Transverse colon (tissue), 4 donors: Measurements from ENCODE around the gene IRAK4. TPM values are rescaled to one million over a fixed set of nuclear protein-coding genes. Genes with fewer than 3 reads are reported as not detected.

Experiments
- DNase-seq: peaks from one replicate; pipeline ENCODE4 v3.0.0-alpha.2; 2019
- H3K27ac ChIP-seq, 4 donors: fragments of 200-600 bp; sonication (generic); 2 replicates each; pipeline ENCODE4 v1.5.1; 2016 to 2018; ENCODE audit warnings: inconsistent platforms in 4 of 4
- H3K27me3 ChIP-seq: fragments of 200-600 bp; sonication (generic); 2 replicates; pipeline ENCODE4 v1.5.1; 2017; ENCODE audit warnings: inconsistent platforms
- H3K36me3 ChIP-seq, 4 donors: fragments of 200-600 bp; sonication (generic); 2 replicates each; pipeline ENCODE4 v1.5.1; 2017 to 2019; ENCODE audit warnings: inconsistent platforms in 4 of 4
- H3K4me1 ChIP-seq, 4 donors: fragments of 200-600 bp; sonication (generic); 2 replicates each; pipeline ENCODE4 v1.5.1; 2017 to 2020; ENCODE audit warnings: inconsistent platforms in 4 of 4
- H3K4me3 ChIP-seq, 4 donors: fragments of 200-600 bp; sonication (generic); 1 replicate in 1 of 4; 2 replicates in 3 of 4; pipeline versions ENCODE4 v1.5.1 to v1.6.1; 2017 to 2019; ENCODE audit warnings: inconsistent platforms in 4 of 4
- H3K9me3 ChIP-seq, 2 donors: fragments of 200-600 bp; sonication (generic); 2 replicates each; pipeline ENCODE4 v1.5.1; 2017 to 2019; ENCODE audit warnings: inconsistent platforms in 2 of 2
- EP300 ChIP-seq: sonication (generic); formaldehyde crosslinking; IDR thresholded peaks from one replicate; pipeline ENCODE4 v1.6.1; 2017; ENCODE audit warnings: antibody characterized with exemption, low read depth
- POLR2A ChIP-seq: fragments of 450-650 bp; IDR thresholded peaks from one replicate; pipeline ENCODE4 v1.6.1; 2016; ENCODE audit warnings: antibody characterized with exemption, mild to moderate bottlenecking, moderate library complexity
- POLR2AphosphoS5 ChIP-seq, 3 donors: sonication (generic); formaldehyde crosslinking; IDR thresholded peaks; one replicate each; pipeline ENCODE4 v1.6.1; 2016; ENCODE audit warnings: antibody characterized with exemption in 3 of 3
- WGBS, 2 donors: methylation state at CpG; one replicate each; pipeline ENCODE4 v1.1.5; 2018; ENCODE audit warnings: low coverage in 1 of 2; 5-methylcytosine and 5-hydroxymethylcytosine counted together
- in situ Hi-C, 4 donors: fragments of 200-750 bp; cut with MboI; loops; one replicate each; pipeline versions ENCODE4 v1.15.0 to v1.15.1; 2017; ENCODE audit warnings: low sequenced_read_pairs in 3 of 4, low pct_ligation_motif_present in 1 of 4, low pct_unique_long_range_greater_than_20kb in 1 of 4
- intact Hi-C: fragments of 100-400 bp; cut with DNase I; formaldehyde crosslinking; loops from one replicate; pipeline ENCODE4 v1.15.1; 2023; ENCODE audit warnings: low total_unique reads
- total RNA-seq, 4 donors: library from RNA; depleted of rRNA; stranded (reverse); fragments of >200 nt; gene quantifications; one replicate each; pipeline ENCODE4 v1.1.0, GENCODE V29; 2016
- TF ChIP-seq, protein P1 (sequence below), 5 experiments: fragments of 200-600 bp in 3 of 5; fragments of 450-650 bp in 2 of 5; sonication (generic) in 3 of 5; IDR thresholded peaks; 1 replicate in 2 of 5; 2 replicates in 3 of 5; pipeline ENCODE4 v1.5.1; 2016 to 2017; ENCODE audit warnings: antibody characterized with exemption in 5 of 5, inconsistent platforms in 3 of 5, mild to moderate bottlenecking in 2 of 5, moderate library complexity in 1 of 5

The IRAK4 gene
- total RNA-seq, 4 donors from 2014 or later = 6.6 to 39.7 (median 19.0) TPM

DNA sequence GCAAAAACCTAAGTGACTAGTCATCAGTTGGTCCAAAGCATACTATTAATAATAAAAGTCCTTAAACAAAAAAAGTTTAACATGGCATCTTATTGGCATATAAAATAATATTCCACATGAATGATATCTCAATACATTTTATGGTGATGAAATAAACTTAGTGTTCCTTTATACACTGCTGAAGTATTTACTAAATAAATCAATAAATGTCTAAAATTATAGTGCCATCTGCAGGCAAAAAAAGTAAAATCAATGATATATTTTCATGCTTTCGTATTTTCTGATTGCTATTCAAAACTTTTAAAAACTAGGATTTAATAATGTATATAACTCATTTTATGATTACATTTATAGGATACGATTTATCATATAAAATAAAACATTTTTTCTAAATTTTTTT, 30.6 kb upstream of the IRAK4 start:
- in situ Hi-C loops = no loop called here
- WGBS, 2 donors = 52 to 72% methylated on average over 2 of the region's 2 CpGs

DNA sequence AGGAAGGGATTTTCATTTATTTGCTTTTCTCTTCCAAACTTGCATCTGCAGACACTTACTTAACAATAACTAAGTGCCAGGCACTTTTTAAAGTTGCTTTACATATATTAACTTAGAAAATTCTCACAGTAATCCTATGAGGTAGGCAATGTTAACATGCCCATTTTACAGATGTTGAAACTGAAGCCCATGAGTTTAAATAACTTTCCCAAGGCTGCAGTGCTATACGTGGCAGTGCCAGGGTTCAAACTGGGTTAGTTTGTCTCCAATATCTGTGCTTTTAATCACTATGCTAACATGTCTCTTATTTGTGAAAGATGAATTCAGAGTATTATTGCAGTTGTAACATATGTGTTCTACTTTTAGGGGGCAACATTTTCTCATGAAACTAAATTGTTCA, 30.1 kb upstream of the IRAK4 start:
- no peaks in the 10 kb centered on the region for H3K9me3 ChIP-seq
- TF ChIP-seq, protein P1, sequence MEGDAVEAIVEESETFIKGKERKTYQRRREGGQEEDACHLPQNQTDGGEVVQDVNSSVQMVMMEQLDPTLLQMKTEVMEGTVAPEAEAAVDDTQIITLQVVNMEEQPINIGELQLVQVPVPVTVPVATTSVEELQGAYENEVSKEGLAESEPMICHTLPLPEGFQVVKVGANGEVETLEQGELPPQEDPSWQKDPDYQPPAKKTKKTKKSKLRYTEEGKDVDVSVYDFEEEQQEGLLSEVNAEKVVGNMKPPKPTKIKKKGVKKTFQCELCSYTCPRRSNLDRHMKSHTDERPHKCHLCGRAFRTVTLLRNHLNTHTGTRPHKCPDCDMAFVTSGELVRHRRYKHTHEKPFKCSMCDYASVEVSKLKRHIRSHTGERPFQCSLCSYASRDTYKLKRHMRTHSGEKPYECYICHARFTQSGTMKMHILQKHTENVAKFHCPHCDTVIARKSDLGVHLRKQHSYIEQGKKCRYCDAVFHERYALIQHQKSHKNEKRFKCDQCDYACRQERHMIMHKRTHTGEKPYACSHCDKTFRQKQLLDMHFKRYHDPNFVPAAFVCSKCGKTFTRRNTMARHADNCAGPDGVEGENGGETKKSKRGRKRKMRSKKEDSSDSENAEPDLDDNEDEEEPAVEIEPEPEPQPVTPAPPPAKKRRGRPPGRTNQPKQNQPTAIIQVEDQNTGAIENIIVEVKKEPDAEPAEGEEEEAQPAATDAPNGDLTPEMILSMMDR (IDR thresholded peaks at IDR 0.05) = no peak
- TF ChIP-seq POLR2AphosphoS5 (IDR thresholded peaks at IDR 0.05) (no peak), EP300 (no peak), POLR2A (no peak)
- no peaks in the 10 kb centered on the region for H3K4me1 ChIP-seq
- WGBS, 2 donors = 89 to 97% methylated on average over 1 of the region's 1 CpG
- in situ Hi-C loops = no loop called here
- H3K4me3 ChIP-seq = no peak overlapping the region
- intact Hi-C loops = no loop called here
- peaks cover 0 to 7% (median 0%) of the 10 kb centered on the region in 4 donors for H3K36me3 ChIP-seq
- H3K27me3 ChIP-seq = no peaks in the 10 kb centered on the region
- no peak overlapping the region for H3K27ac ChIP-seq
- no peak for DNase-seq

More for the DNA sequence above, 30.6 kb upstream of the IRAK4 start:
- Histone ChIP-seq H3K27ac (no peak overlapping the region), H3K4me1 (no peaks in the 10 kb centered on the region), H3K36me3 (peaks cover 0 to 7% (median 0%) of the 10 kb centered on the region in 4 donors), H3K4me3 (no peak overlapping the region), H3K9me3 (no peaks in the 10 kb centered on the region), H3K27me3 (no peaks in the 10 kb centered on the region)
- intact Hi-C loops = no loop called here
- no peak for DNase-seq
- TF ChIP-seq EP300 (no peak), POLR2A (no peak), POLR2AphosphoS5 (IDR thresholded peaks at IDR 0.05) (no peak)
- TF ChIP-seq, protein P1 (IDR thresholded peaks at IDR 0.05) = peak in 1 of 5 experiments; percentile 7

DNA sequence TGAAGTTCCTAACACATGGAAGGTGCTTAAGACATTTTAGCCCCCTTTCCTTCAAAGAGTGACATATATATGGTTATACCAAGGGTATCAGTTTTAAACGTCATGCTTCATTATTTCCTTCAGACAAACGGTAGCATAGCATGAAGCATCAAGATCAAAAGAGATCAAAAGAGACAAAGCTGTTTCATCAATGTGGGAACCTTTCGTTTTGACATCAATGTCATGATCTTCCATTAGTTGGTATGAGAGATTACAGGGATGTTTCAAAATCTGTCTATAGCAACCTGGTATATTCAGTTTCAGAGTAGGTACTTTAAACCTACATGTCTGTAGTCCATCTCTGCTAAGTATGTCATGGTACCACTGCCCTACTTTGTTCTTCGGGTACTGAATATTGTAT, 28.5 kb upstream of the IRAK4 start:
- TF ChIP-seq POLR2AphosphoS5 (IDR thresholded peaks at IDR 0.05) (no peak), POLR2A (no peak), EP300 (no peak)
- TF ChIP-seq, protein P1 (IDR thresholded peaks at IDR 0.05) = no peak
- peaks cover 0 to 14% (median 0%) of the 10 kb centered on the region in 4 donors for H3K36me3 ChIP-seq
- in situ Hi-C loops (no loop called here), intact Hi-C loops (no loop called here)
- no peak for DNase-seq
- 76 to 80% methylated on average over 4 of the region's 4 CpGs for WGBS, 2 donors
- no peak overlapping the region for H3K27ac ChIP-seq
- H3K27me3 ChIP-seq = no peaks in the 10 kb centered on the region
- no peak overlapping the region for H3K4me3 ChIP-seq
- H3K9me3 ChIP-seq = no peaks in the 10 kb centered on the region
- no peaks in the 10 kb centered on the region for H3K4me1 ChIP-seq

DNA sequence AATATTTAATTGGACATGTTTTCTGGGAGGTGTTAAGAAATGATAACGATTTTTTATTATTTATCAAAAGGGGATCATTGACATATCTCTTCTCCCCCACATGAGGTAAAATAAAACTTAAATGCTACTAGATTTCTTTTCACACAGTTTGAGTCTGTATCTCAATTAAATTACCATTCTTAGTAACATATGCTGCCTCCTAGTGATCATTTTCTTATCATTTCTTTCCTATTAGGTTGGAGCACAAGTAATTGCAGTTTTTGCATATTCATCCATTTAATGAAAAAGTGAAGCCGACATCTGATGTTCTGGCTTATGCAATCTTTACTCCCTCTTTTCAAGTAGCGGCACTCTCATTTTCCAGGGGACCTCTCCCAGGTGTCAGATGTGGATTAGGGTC, 25.1 kb upstream of the IRAK4 start:
- in situ Hi-C loops = no loop called here
- H3K4me1 ChIP-seq = no peaks in the 10 kb centered on the region
- H3K9me3 ChIP-seq = no peaks in the 10 kb centered on the region
- no peak for DNase-seq
- 93 to 98% methylated on average over 3 of the region's 3 CpGs for WGBS, 2 donors
- H3K27me3 ChIP-seq = no peaks in the 10 kb centered on the region
- peaks cover 0 to 22% (median 8%) of the 10 kb centered on the region in 4 donors for H3K36me3 ChIP-seq
- H3K27ac ChIP-seq = no peak overlapping the region
- intact Hi-C loops = no loop called here
- no peak overlapping the region for H3K4me3 ChIP-seq
- TF ChIP-seq, protein P1 (IDR thresholded peaks at IDR 0.05) = no peak
- TF ChIP-seq POLR2A = no peak
- no peak for TF ChIP-seq POLR2AphosphoS5 (IDR thresholded peaks at IDR 0.05)
- TF ChIP-seq EP300 = no peak
